Glomerular endothelial cell (primary cell): ENCODE data around the gene ATP11B. TPM values are rescaled to one million over a fixed set of nuclear protein-coding genes. Genes with fewer than 3 reads are reported as not detected.

Source experiments
- DNase-seq: peaks from one replicate; pipeline ENCODE4 v3.0.0-alpha.2; 2011; ENCODE audit warnings: low read depth, low spot score; ENCODE audit errors: extremely low read depth
- total RNA-seq: library from RNA; depleted of rRNA; stranded (reverse); fragments of >200 nt; gene quantifications from 2 replicates; pipeline ENCODE4 v1.2.3, GENCODE V29; 2015

ATP11B gene
- total RNA-seq, 1 donor from 2014 or later = 42.6 TPM

DNA sequence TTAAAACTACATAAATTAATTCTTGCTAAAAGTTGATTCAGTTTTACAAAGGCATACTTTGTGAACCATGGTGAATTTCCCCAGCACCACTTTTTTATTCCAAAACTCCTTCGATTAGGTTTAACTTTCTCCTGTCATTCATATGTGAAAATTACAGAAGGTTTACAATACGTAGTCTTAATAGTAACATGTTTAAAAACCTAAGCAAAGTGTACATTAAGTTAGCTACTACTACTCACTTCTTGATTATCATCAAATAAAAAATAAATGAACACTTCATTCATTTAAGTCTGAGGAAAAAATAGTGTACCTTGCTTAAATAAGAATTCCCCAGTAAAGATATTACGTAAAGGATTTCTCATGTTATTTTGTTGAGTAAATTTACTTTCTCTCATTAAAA lies 148.4 kb downstream of the ATP11B start:
- no peak for DNase-seq

DNA sequence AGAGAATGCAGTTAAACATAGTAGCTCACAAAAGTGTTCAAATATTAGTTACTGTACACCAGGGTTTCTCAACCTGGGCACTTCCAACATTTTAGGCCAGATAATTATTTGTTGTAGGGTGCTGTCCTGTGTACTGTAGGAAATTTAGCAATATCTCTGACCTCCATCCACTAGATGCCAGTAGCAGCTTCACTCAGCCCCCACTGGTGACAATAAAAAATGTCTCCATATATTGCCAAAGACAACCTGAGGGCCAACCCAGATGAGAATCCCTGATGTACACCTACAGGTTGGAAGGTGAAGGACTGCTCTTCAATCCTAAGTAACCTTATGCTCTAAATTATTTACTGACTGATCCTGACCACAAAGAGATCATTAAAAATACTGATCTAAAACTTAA lies 154.6 kb downstream of the ATP11B start:
- no peak for DNase-seq

GRCh38 chr3:182948305-182948704 lies 155.0 kb downstream of the ATP11B start:
- no peak for DNase-seq

GRCh38 chr3:182949688-182950087 lies 156.4 kb downstream of the ATP11B start:
- no peak for DNase-seq

DNA sequence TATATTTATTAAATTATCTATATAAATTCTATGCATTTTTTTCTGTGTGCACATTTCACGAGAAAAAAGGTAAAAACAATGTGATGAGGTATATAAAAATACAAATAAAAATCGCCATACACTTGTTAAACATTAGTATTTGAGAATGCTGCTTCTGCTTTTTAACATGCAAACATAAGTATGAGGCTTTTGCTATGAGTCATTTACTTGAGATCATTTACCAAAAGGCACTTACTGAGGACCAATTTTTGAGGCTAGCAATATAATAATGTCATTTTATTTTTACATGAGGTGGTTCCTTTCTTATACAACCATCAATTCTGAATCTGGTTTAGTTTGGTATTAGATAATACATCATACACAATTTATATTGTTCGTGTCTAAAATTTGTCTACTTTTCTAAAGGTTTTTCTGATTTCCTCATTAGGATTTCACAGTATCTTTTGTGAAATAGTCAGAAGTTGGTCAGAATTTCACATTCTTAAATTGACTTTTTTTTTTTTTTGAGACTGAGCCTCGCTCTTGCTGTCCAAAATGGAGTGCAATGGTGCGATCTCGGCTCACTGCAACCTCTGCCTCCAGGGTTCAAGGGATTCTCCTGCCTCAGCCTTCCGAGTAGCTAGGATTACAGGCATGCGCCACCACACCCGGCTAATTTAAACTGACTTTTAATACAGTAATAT lies 161.4 kb downstream of the ATP11B start:
- no peak for DNase-seq

DNA sequence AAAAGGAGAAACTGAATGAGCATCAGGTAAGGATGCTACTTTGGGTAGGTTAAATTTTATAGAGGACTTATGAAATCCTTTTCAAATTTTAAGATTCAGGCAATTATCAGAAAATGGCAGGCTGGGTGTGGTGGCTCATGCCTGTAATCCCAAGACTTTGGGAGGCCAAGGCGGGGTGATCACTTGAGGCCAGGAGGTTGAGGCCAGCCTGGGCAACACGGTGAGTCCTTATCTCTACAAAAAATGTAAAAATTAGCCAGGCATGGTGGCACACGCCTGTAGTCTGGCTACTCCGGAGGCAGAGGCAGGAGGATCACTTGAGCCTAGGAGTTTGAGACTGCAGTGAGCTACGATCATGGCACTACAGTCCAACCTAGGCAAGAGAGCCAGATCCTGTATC lies 163.9 kb downstream of the ATP11B start:
- DNase-seq = no peak

- DNase-seq = no peak
Observed at GRCh38 chr3:182957676-182958266, 164.5 kb downstream of the ATP11B start.

DNA sequence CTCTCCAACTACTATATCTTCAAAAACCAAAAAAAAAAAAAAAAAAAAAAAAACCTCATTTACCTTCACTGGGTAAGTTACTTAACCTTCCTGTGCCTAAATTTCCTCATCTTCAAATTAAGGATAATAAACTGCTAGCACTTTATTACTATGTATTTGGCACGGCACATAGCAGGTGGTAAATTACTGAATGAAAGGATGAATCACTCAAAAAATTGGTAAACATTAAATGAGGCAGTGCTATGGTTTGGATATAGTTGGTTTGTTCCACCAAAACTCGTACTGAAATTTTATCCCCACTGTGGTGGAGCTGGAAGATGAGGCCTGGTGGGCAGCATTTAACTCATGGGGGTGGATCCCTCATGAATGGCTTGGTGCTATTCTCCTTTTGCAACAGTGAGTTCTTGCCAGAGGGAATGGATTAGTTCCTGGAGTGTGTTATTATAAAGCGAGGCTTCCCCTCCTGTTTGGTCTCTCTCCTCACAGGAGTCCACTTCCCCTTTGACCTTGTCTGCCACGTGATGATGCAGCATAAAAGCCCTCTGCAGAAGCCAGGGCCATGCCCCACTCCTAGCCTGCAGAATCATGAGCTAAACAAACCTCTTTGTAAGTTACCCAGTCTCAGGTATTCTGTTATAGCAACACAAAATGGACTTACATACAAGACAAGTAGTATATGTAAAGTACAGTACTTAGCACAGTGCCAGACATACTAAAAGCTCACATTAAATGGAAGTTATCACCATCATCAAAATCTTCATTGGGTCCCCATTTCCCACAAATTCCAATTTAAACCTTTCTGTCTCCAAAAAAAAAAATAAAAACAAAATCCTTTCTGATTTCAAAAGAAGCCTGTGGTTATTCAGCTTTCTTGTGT lies 166.4 kb downstream of the ATP11B start:
- no peak for DNase-seq

DNA sequence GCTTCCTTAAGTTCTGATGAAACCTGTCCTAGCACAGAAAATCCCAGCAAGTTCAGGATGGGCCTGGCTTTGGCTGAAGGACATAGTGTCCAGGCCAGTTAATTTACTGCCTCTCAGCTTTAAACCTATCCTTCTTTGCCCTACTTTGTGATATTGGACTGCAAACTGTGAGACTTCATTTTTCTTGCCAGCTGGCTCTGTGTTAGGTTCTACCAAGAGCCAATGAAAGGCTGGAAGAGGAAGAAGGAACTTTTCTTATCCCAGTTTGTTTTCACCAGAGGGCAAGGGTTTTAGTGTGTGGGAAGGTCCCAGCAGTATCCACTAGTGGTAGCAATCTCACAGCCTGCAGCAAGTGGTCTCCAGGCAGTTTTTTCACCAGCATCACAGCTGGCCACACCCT lies 168.9 kb downstream of the ATP11B start:
- DNase-seq = no peak

GRCh38 chr3:182964179-182964578 lies 170.9 kb downstream of the ATP11B start:
- no peak for DNase-seq

DNA sequence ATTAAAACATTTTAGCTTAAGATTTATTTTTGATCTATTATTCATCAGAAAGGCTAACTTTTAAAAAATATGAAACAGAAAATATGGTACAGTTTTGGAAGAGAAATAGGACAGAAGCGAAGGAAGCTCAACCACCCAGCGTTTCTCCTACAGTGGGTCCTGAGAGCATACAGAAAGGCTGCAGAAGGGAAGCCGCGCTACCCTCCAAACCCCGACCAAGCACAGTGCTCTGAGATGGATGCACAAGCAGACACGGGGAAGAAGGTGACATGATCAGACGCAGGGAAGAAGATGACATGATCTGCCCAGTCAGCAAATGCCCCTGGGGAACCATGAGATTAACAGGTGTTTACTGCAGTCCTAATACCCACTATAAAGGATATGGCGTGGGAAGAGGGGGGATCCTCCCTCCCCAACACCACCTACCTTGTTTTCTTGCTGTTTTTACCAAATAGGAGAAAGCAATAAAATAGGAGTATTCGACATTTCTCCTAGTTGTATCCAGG lies 172.6 kb downstream of the ATP11B start:
- DNase-seq = no peak

- DNase-seq = no peak
Observed at GRCh38 chr3:182967218-182968204, 174.2 kb downstream of the ATP11B start.

- no peak for DNase-seq
Observed at GRCh38 chr3:182969277-182969676, 176.0 kb downstream of the ATP11B start.

DNA sequence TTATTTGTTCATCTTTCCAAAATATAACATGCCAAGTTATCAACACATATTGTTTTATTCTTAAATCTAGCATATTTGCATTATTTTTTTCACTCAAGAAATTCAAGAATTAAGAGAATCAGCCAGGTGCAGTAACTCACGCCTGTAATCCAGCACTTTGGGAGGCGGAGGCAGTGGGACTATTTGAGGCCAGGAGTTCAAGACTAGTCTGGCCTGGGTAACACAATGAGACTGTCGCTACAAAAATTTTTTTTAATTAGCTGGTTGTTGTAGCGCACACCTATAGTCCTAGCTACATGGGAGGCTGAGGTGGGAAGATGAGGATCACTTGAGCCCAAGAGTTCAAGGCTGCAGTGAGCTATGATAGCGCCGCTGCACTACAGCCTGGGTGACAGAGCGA lies 176.5 kb downstream of the ATP11B start:
- no peak for DNase-seq

DNA sequence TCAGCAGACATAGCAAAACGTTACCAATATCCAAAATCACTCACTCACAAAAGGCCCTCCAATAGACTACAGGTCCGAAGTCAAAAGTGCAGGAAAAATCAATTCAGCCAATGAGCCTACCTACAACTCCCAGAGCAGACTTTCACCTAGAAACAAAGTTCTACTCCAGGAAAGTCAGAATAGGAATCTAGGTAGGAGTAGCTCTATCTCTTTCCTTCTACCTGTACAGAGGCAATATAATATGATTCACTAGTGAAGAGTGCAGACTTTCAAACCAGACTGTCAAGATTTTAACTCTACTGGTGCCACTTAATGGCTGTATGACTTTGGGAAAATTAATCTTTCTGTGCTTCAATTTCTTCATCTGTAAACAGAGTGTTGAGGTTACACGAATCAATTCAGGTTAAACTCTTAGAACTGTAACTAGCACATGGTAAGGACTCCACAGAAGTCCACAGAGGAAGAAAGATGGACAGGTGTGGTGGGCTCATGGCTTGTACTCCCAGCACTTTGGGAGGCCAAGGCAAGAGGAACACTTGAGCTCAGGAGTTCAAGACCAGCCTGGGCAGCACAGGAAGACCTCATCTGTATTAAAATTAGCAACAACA lies 177.6 kb downstream of the ATP11B start:
- DNase-seq = no peak

Other genes with a start within 250 kb of the ATP11B start
- gene DCUN1D1, start 187.0 kb downstream of the ATP11B start, total RNA-seq = 12.7 and 15.9 TPM in 2 replicates